HUES64 (cell line): ENCODE measurements around the gene RPL6.
"Not testable (repeated sequence)": the region's sequence is repeated elsewhere in the genome, so short reads cannot be mapped to it uniquely, and the experiment has no call there.

ENCODE experiments used
- H3K27ac ChIP-seq: 2 replicates; pipeline ENCODE4 v1.7.0; 2013; ENCODE audit warnings: low read depth, low read length, inconsistent platforms
- H3K27me3 ChIP-seq: 2 replicates; pipeline ENCODE4 v1.6.1; 2013; ENCODE audit warnings: mild to moderate bottlenecking, low read length; ENCODE audit not compliant: insufficient read depth
- H3K36me3 ChIP-seq: 2 replicates; pipeline ENCODE4 v1.6.1; 2013; ENCODE audit warnings: mild to moderate bottlenecking, low read length; ENCODE audit not compliant: insufficient read depth
- H3K4me1 ChIP-seq: 2 replicates; pipeline ENCODE4 v1.6.1; 2013; ENCODE audit warnings: mild to moderate bottlenecking, low read length, moderate library complexity; ENCODE audit not compliant: insufficient read depth
- H3K4me3 ChIP-seq: 2 replicates; pipeline ENCODE4 v1.5.1; 2013; ENCODE audit warnings: mild to moderate bottlenecking, low read length, moderate library complexity
- H3K9ac ChIP-seq: 2 replicates; pipeline ENCODE4 v1.6.1; 2013; ENCODE audit warnings: mild to moderate bottlenecking, low read depth, low read length
- H3K9me3 ChIP-seq: 2 replicates; pipeline ENCODE4 v1.6.1; 2013; ENCODE audit warnings: low read depth, low read length; ENCODE audit not compliant: insufficient read depth
- WGBS: fragments of 150-250, 120-280 bp; methylation state at CpG from one replicate; pipeline ENCODE4 v1.1.7; 2013; ENCODE audit warnings: missing lambda C conversion rate; 5-methylcytosine and 5-hydroxymethylcytosine counted together

RPL6 gene

GRCh38 chr12:112401903-112402498, 7.4 kb downstream of the RPL6 start:
- Histone ChIP-seq H3K27ac (no peak overlapping the region), H3K36me3 (peaks cover 34% of the 10 kb centered on the region), H3K27me3 (no peaks in the 10 kb centered on the region), H3K4me1 (no peaks in the 10 kb centered on the region; the same call in 1 of the 2 replicates), H3K9ac (no peak overlapping the region), H3K9me3 (no peaks in the 10 kb centered on the region), H3K4me3 (no peak overlapping the region)
- 77% methylated on average over 3 of the region's 5 CpGs for WGBS

- Histone ChIP-seq H3K27me3 (no peaks in the 10 kb centered on the region), H3K4me1 (no peaks in the 10 kb centered on the region), H3K9ac (no peak overlapping the region), H3K36me3 (peaks cover 24% of the 10 kb centered on the region), H3K9me3 (no peaks in the 10 kb centered on the region), H3K4me3 (no peak overlapping the region), H3K27ac (no peak overlapping the region)
- 95% methylated on average over 5 of the region's 5 CpGs for WGBS
Measured at GRCh38 chr12:112401054-112401453, 8.4 kb downstream of the RPL6 start.

DNA sequence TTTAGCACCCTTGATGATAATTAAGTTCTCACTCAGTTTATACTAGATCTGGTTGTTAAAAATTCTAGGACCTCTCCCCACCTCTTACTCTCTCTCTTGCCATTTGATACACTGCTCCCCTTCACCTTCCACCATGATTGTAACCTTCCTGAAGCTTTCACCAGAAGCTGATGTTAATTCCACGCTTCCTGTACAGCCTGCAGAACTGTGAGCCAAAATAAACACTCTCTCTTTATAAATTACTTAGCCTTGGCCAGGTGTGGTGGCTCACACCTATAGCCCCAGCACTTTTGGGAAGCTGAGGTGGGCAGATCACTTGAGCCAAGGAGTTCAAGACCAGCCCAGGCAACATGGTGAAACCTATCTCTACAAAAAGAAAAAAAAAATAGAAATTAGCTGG, 16.1 kb downstream of the RPL6 start:
- Histone ChIP-seq H3K9me3 (no peaks in the 10 kb centered on the region), H3K4me3 (no peak overlapping the region), H3K9ac (no peak overlapping the region), H3K36me3 (no peaks in the 10 kb centered on the region), H3K27me3 (no peaks in the 10 kb centered on the region), H3K27ac (no peak overlapping the region), H3K4me1 (no peaks in the 10 kb centered on the region)
- WGBS = 96% methylated on average over 1 of the region's 1 CpG

- H3K27me3 ChIP-seq, H3K9me3 ChIP-seq, H3K4me1 ChIP-seq, H3K36me3 ChIP-seq, H3K4me3 ChIP-seq, H3K9ac ChIP-seq, H3K27ac ChIP-seq: not testable (repeated sequence)
- WGBS = 94% methylated on average over 2 of the region's 4 CpGs
Measured at GRCh38 chr12:112389922-112390654, 19.3 kb downstream of the RPL6 start.

GRCh38 chr12:112389228-112389627, 20.2 kb downstream of the RPL6 start:
- H3K9me3 ChIP-seq = no peaks in the 10 kb centered on the region
- no peaks in the 10 kb centered on the region for H3K27me3 ChIP-seq
- H3K4me3 ChIP-seq = no peak overlapping the region
- WGBS = 91% methylated on average over 4 of the region's 4 CpGs
- no peak overlapping the region for H3K27ac ChIP-seq
- no peak overlapping the region for H3K9ac ChIP-seq
- H3K4me1 ChIP-seq = 0 out of 2 replicates have a peak, but pooled peaks cover 3% of the 10 kb centered on the region
- H3K36me3 ChIP-seq = no peaks in the 10 kb centered on the region

DNA sequence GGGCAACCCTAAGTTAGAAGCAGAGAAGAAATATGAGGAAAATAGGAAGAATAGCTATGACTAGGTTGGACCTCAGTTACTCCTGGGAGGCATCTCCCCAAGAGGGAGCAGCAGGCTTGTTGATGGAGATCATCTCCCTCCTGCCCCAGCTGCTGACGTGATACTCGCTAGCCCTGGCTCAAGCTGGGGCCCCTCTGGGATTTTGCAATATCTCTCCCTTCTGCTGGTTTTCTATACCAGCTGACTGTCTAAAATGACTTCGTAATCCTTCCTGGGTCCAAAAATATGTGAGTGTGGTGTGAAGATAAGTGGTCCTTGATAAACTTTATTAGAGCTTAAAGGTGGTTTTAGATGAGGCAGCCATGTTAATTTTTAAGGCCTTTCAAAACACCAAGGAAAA, 22.7 kb downstream of the RPL6 start:
- WGBS = 85% methylated on average over 3 of the region's 3 CpGs
- no peaks in the 10 kb centered on the region for H3K9me3 ChIP-seq
- 0 out of 2 replicates have a peak, but pooled peaks cover 3% of the 10 kb centered on the region for H3K4me1 ChIP-seq
- no peak overlapping the region for H3K27ac ChIP-seq
- no peak overlapping the region for H3K9ac ChIP-seq
- no peak overlapping the region for H3K4me3 ChIP-seq
- H3K36me3 ChIP-seq = no peaks in the 10 kb centered on the region
- H3K27me3 ChIP-seq = no peaks in the 10 kb centered on the region

- Histone ChIP-seq H3K4me1 (peaks cover 3% of the 10 kb centered on the region; the same call in 1 of the 2 replicates), H3K9ac (no peak overlapping the region), H3K27me3 (no peaks in the 10 kb centered on the region), H3K4me3 (peak overlapping the region; percentile 92), H3K9me3 (no peaks in the 10 kb centered on the region), H3K36me3 (no peaks in the 10 kb centered on the region), H3K27ac (peak overlapping the region; percentile 11; the same call in 1 of the 2 replicates)
- WGBS = 96% methylated on average over 11 of the region's 11 CpGs
Measured at GRCh38 chr12:112382866-112383265, 26.5 kb downstream of the RPL6 start.

DNA sequence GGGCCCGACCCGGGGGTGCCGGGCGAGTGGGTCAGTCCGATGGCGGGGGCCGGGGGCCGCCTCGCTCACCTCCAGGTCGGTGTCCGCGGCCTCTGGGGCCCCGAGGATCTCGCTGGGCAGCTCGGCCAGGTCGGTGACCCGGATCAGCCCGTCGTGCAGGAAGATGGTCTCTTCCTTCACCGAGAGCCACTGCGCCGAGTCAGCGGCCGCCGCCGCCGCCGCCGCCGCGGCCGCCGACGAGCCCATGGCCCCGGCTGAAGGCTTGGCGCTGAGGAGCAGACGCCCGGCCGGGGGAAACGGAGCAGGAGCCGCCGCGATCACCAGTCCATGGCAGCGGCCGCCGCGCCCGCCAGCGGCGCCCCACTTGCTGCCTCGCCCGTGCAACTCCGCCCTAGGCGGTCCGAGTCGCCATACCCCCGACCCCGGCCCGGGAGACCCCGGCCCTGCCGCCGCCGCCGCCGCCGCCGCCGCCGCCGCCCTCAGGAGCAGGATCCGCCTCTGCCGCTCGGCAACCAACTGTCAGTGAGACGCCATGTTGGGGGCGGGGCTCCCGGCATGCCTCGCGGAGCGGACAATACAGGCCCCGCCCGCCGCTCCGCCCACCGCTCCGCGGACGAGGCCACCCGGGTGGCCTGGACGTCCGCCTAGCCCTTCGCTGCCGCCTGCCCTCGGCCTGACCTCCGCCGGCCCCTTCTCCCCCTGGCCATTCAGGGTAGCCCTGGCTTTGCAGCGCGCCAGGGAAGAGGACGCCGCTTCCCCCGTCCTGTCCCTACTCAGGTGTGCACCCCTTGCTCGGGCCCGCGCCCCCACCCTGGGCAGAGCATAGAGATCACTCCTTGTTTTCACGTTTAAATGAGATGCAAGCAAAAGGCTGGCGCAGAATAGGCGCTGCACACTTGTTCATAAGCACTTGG, 27.3 kb downstream of the RPL6 start, which contains the start of gene HECTD4:
HECTD4 (minus strand) TSS at position 549 of the 914 bp plus-strand sequence; CDS start at position 246, 303 bp downstream.
- Histone ChIP-seq H3K27me3 (no peaks in the 10 kb centered on the region), H3K4me1 (peaks cover 2% of the 10 kb centered on the region; the same call in 1 of the 2 replicates), H3K9ac (peak within 1 kb of the TSS; percentile 79), H3K36me3 (no peaks in the 10 kb centered on the region), H3K9me3 (no peaks in the 10 kb centered on the region), H3K27ac (peak within 1 kb of the TSS; percentile 55; the same call in 1 of the 2 replicates), H3K4me3 (peak within 1 kb of the TSS; percentile 92)
- 2% methylated on average over 106 of the region's 106 CpGs for WGBS

DNA sequence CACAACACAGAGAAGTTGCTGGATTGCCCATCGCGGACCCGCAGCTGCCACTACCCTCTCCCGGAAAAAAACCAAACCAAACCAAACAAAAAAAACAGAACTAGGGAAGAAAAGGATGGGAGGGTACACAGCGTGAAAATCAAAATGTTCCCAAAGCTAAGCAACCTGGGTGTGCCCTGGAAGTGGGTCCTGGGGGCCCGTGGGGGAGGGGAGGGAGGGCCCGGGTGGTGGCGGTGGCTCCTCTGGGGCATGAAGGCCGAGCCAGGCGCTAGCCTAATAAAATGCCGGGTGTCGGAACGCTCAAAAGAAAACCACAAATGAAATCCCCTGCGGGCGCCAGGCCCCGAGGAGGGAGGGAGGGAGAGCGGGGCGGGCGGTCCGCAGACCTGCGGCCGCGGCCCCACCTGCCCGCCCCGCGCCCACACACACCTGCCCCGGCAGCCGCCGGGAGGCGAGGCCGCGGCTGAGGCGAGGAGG, 28.0 kb downstream of the RPL6 start:
- Histone ChIP-seq H3K36me3 (no peaks in the 10 kb centered on the region), H3K27me3 (no peaks in the 10 kb centered on the region), H3K9me3 (no peaks in the 10 kb centered on the region), H3K4me1 (no peaks in the 10 kb centered on the region; the same call in 1 of the 2 replicates), H3K4me3 (peak overlapping the region; percentile 92), H3K27ac (peak overlapping the region; percentile 55; the same call in 1 of the 2 replicates), H3K9ac (peak overlapping the region; percentile 79)
- whole genome bisulfite sequencing = under 1% methylated on average over 32 of the region's 33 CpGs

GRCh38 chr12:112380663-112381405, 28.6 kb downstream of the RPL6 start:
- 49% methylated on average over 34 of the region's 34 CpGs for WGBS
- no peaks in the 10 kb centered on the region; the same call in 1 of the 2 replicates for H3K4me1 ChIP-seq
- no peaks in the 10 kb centered on the region for H3K36me3 ChIP-seq
- no peak overlapping the region for H3K27ac ChIP-seq
- H3K9ac ChIP-seq = peak overlapping the region; percentile 79
- H3K9me3 ChIP-seq = no peaks in the 10 kb centered on the region
- no peaks in the 10 kb centered on the region for H3K27me3 ChIP-seq
- peak overlapping the region; percentile 92 for H3K4me3 ChIP-seq
